Activated naive CD4-positive, alpha-beta T cell treated with anti-CD3 and anti-CD28 coated beads for 36 hours (primary cell): ENCODE data around the gene GPHN. TPM values are rescaled to one million over a fixed set of nuclear protein-coding genes. Genes with fewer than 3 reads are reported as not detected.

Experiments used
- CTCF ChIA-PET: fragments of 350-600 bp; sonication (Branson Sonifier 250); formaldehyde crosslinking; loops from one replicate; lab custom pipeline; 2021; ENCODE audit warnings: antibody characterized with exemption; lab: Charles Lee
- DNase-seq: peaks from one replicate; pipeline ENCODE4 v3.0.0-alpha.2; 2020
- H3K27ac Mint-ChIP-seq: one replicate; pipeline ENCODE4 v1.8.0; 2021; ENCODE audit warnings: mild to moderate bottlenecking, mixed read lengths
- H3K27me3 Mint-ChIP-seq: one replicate; pipeline ENCODE4 v1.8.0; 2021; ENCODE audit warnings: low read depth, mixed read lengths
- H3K36me3 Mint-ChIP-seq: one replicate; pipeline ENCODE4 v1.8.0; 2021; ENCODE audit warnings: low read depth, mixed read lengths
- H3K4me1 Mint-ChIP-seq: one replicate; pipeline ENCODE4 v1.8.0; 2021; ENCODE audit warnings: low read depth, mixed read lengths
- H3K4me3 Mint-ChIP-seq: one replicate; pipeline ENCODE4 v1.8.0; 2021; ENCODE audit warnings: mild to moderate bottlenecking, moderate library complexity, mixed read lengths
- H3K9me3 Mint-ChIP-seq: one replicate; pipeline ENCODE4 v1.8.0; 2021; ENCODE audit warnings: mixed read lengths
- intact Hi-C: fragments of 100-400 bp; cut with micrococcal nuclease; formaldehyde crosslinking; loops from one replicate; pipeline ENCODE4 v1.15.1; 2023
- total RNA-seq, 2 experiments: library from RNA; stranded (reverse); gene quantifications; one replicate each; pipeline ENCODE4 v1.2.3, GENCODE V29; 2021

Gene GPHN
- total RNA-seq, 2 experiments from 2014 or later, result 14.2 to 21.4 TPM

- no peak for DNase-seq
- no peaks in the 10 kb centered on the region for H3K9me3 Mint-ChIP-seq
- intact Hi-C loops, result no loop called here
- H3K4me3 Mint-ChIP-seq, result no peak overlapping the region
- CTCF ChIA-PET, result no interaction called here
- no peak overlapping the region for H3K27ac Mint-ChIP-seq
- no peaks in the 10 kb centered on the region for H3K36me3 Mint-ChIP-seq
- peaks cover 4% of the 10 kb centered on the region for H3K4me1 Mint-ChIP-seq
- H3K27me3 Mint-ChIP-seq, result no peaks in the 10 kb centered on the region
These were observed 135.4 kb downstream of the GPHN start for GRCh38 chr14:66643344-66643743.

GRCh38 chr14:66645716-66646115, 137.8 kb downstream of the GPHN start:
- CTCF ChIA-PET, result interaction anchor here (0.7 kb wide), 1 partner anchor 519 kb away, joined by 4 read pairs; no protein-coding TSS in a partner anchor
- H3K27ac Mint-ChIP-seq, result no peak overlapping the region

GRCh38 chr14:66649498-66649897, 141.6 kb downstream of the GPHN start:
- CTCF ChIA-PET, result no interaction called here
- peak; percentile 49 for DNase-seq
- no peak overlapping the region for H3K4me3 Mint-ChIP-seq
- no peaks in the 10 kb centered on the region for H3K9me3 Mint-ChIP-seq
- intact Hi-C loops, result loop anchor here (5.0 kb wide), 1 partner anchor 142 kb away; the partner anchor contains the start of gene GPHN
- H3K27ac Mint-ChIP-seq, result no peak overlapping the region
- H3K4me1 Mint-ChIP-seq, result peaks cover 9% of the 10 kb centered on the region
- no peaks in the 10 kb centered on the region for H3K27me3 Mint-ChIP-seq
- H3K36me3 Mint-ChIP-seq, result peaks cover 3% of the 10 kb centered on the region

More at GRCh38 chr14:66645716-66646115, 137.8 kb downstream of the GPHN start:
- intact Hi-C loops, result loop anchor here (5.0 kb wide), 1 partner anchor 138 kb away; the partner anchor contains the start of gene GPHN
- Mint-ChIP-seq H3K9me3 (no peaks in the 10 kb centered on the region), H3K27me3 (no peaks in the 10 kb centered on the region), H3K4me1 (peaks cover 11% of the 10 kb centered on the region), H3K36me3 (no peaks in the 10 kb centered on the region), H3K4me3 (no peak overlapping the region)
- no peak for DNase-seq

- DNase-seq, result no peak
- Mint-ChIP-seq H3K4me3 (no peak overlapping the region), H3K9me3 (peaks cover 3% of the 10 kb centered on the region), H3K36me3 (peaks cover 3% of the 10 kb centered on the region), H3K27ac (no peak overlapping the region), H3K4me1 (peaks cover 9% of the 10 kb centered on the region), H3K27me3 (no peaks in the 10 kb centered on the region)
- CTCF ChIA-PET, result no interaction called here
- intact Hi-C loops, result no loop called here
These were observed 142.6 kb downstream of the GPHN start for GRCh38 chr14:66650491-66650911.

- H3K27ac Mint-ChIP-seq, result no peak overlapping the region
- intact Hi-C loops, result no loop called here
- no peak overlapping the region for H3K4me3 Mint-ChIP-seq
- no peaks in the 10 kb centered on the region for H3K27me3 Mint-ChIP-seq
- CTCF ChIA-PET, result no interaction called here
- DNase-seq, result no peak
- H3K4me1 Mint-ChIP-seq, result peaks cover 9% of the 10 kb centered on the region
- peaks cover 10% of the 10 kb centered on the region for H3K9me3 Mint-ChIP-seq
- peaks cover 8% of the 10 kb centered on the region for H3K36me3 Mint-ChIP-seq
These were observed 143.7 kb downstream of the GPHN start for GRCh38 chr14:66651536-66652220.

GRCh38 chr14:66652525-66653106, 144.7 kb downstream of the GPHN start:
- peaks cover 9% of the 10 kb centered on the region for H3K4me1 Mint-ChIP-seq
- H3K36me3 Mint-ChIP-seq, result peaks cover 8% of the 10 kb centered on the region
- H3K27ac Mint-ChIP-seq, result no peak overlapping the region
- no peaks in the 10 kb centered on the region for H3K27me3 Mint-ChIP-seq
- no peak for DNase-seq
- CTCF ChIA-PET, result no interaction called here
- intact Hi-C loops, result no loop called here
- H3K9me3 Mint-ChIP-seq, result peaks cover 12% of the 10 kb centered on the region
- no peak overlapping the region for H3K4me3 Mint-ChIP-seq

- H3K27ac Mint-ChIP-seq, result no peak overlapping the region
These were observed 149.8 kb downstream of the GPHN start for GRCh38 chr14:66657780-66658179.

GRCh38 chr14:66662374-66662773, 154.4 kb downstream of the GPHN start:
- no peak overlapping the region for H3K4me3 Mint-ChIP-seq
- CTCF ChIA-PET, result interaction anchor here (0.6 to 0.7 kb wide), 2 partner anchors 54 to 654 kb away, joined by 3 read pairs; no protein-coding TSS in a partner anchor
- no peaks in the 10 kb centered on the region for H3K27me3 Mint-ChIP-seq
- H3K36me3 Mint-ChIP-seq, result peaks cover 15% of the 10 kb centered on the region
- no peak overlapping the region for H3K27ac Mint-ChIP-seq
- DNase-seq, result peak; percentile 6
- H3K9me3 Mint-ChIP-seq, result peaks cover 44% of the 10 kb centered on the region
- H3K4me1 Mint-ChIP-seq, result no peaks in the 10 kb centered on the region
- intact Hi-C loops, result loop anchor here (1.0 to 5.0 kb wide), 2 partner anchors 155 to 303 kb away; partner anchors contain the start of gene GPHN

More at GRCh38 chr14:66657780-66658179, 149.8 kb downstream of the GPHN start:
- no peak for DNase-seq
- Mint-ChIP-seq H3K4me3 (no peak overlapping the region), H3K36me3 (peaks cover 16% of the 10 kb centered on the region), H3K4me1 (no peaks in the 10 kb centered on the region), H3K27me3 (no peaks in the 10 kb centered on the region), H3K9me3 (peaks cover 25% of the 10 kb centered on the region)
- CTCF ChIA-PET, result no interaction called here
- intact Hi-C loops, result no loop called here

GRCh38 chr14:66677780-66678179, 169.8 kb downstream of the GPHN start:
- Mint-ChIP-seq H3K27me3 (no peaks in the 10 kb centered on the region), H3K4me3 (no peak overlapping the region)

GRCh38 chr14:66680216-66680615, 172.3 kb downstream of the GPHN start:
- no peak overlapping the region for H3K4me3 Mint-ChIP-seq
- H3K27me3 Mint-ChIP-seq, result no peaks in the 10 kb centered on the region
- no peaks in the 10 kb centered on the region for H3K4me1 Mint-ChIP-seq
- DNase-seq, result no peak
- CTCF ChIA-PET, result interaction anchor here (0.5 kb wide), 1 partner anchor 214 kb away, joined by 3 read pairs; no protein-coding TSS in a partner anchor
- peaks cover 31% of the 10 kb centered on the region for H3K9me3 Mint-ChIP-seq
- H3K36me3 Mint-ChIP-seq, result peaks cover 24% of the 10 kb centered on the region
- H3K27ac Mint-ChIP-seq, result no peak overlapping the region
- intact Hi-C loops, result no loop called here

More at GRCh38 chr14:66677780-66678179, 169.8 kb downstream of the GPHN start:
- Mint-ChIP-seq H3K9me3 (peaks cover 38% of the 10 kb centered on the region), H3K36me3 (peaks cover 31% of the 10 kb centered on the region), H3K27ac (no peak overlapping the region), H3K4me1 (no peaks in the 10 kb centered on the region)
- CTCF ChIA-PET, result interaction anchor here (0.6 kb wide), 2 partner anchors 111 to 308 kb away, joined by 4 to 5 read pairs; no protein-coding TSS in a partner anchor
- DNase-seq, result no peak
- intact Hi-C loops, result no loop called here

- Mint-ChIP-seq H3K36me3 (peaks cover 7% of the 10 kb centered on the region), H3K4me3 (no peak overlapping the region), H3K9me3 (peaks cover 1% of the 10 kb centered on the region), H3K27me3 (no peaks in the 10 kb centered on the region), H3K27ac (no peak overlapping the region), H3K4me1 (no peaks in the 10 kb centered on the region)
- DNase-seq, result no peak
- intact Hi-C loops, result no loop called here
- CTCF ChIA-PET, result no interaction called here
These were observed 188.4 kb downstream of the GPHN start for GRCh38 chr14:66696326-66696725.

GRCh38 chr14:66698503-66698902, 190.6 kb downstream of the GPHN start:
- Mint-ChIP-seq H3K36me3 (peaks cover 9% of the 10 kb centered on the region), H3K9me3 (peaks cover 11% of the 10 kb centered on the region), H3K4me3 (no peak overlapping the region), H3K27ac (no peak overlapping the region), H3K27me3 (no peaks in the 10 kb centered on the region), H3K4me1 (no peaks in the 10 kb centered on the region)
- CTCF ChIA-PET, result no interaction called here
- intact Hi-C loops, result no loop called here
- no peak for DNase-seq
